GDM1 (cell line): ENCODE measurements around the gene HBQ1.
A peak's percentile ranks its signal among the peaks of the same experiment; 100 is the strongest.
"Not testable (repeated sequence)": the region's sequence is repeated elsewhere in the genome, so short reads cannot be mapped to it uniquely, and the experiment has no call there.

Source experiments
- DNase-seq: peaks from one replicate; lab custom pipeline; 2025; lab: John Stamatoyannopoulos, UW

HBQ1 gene

DNA sequence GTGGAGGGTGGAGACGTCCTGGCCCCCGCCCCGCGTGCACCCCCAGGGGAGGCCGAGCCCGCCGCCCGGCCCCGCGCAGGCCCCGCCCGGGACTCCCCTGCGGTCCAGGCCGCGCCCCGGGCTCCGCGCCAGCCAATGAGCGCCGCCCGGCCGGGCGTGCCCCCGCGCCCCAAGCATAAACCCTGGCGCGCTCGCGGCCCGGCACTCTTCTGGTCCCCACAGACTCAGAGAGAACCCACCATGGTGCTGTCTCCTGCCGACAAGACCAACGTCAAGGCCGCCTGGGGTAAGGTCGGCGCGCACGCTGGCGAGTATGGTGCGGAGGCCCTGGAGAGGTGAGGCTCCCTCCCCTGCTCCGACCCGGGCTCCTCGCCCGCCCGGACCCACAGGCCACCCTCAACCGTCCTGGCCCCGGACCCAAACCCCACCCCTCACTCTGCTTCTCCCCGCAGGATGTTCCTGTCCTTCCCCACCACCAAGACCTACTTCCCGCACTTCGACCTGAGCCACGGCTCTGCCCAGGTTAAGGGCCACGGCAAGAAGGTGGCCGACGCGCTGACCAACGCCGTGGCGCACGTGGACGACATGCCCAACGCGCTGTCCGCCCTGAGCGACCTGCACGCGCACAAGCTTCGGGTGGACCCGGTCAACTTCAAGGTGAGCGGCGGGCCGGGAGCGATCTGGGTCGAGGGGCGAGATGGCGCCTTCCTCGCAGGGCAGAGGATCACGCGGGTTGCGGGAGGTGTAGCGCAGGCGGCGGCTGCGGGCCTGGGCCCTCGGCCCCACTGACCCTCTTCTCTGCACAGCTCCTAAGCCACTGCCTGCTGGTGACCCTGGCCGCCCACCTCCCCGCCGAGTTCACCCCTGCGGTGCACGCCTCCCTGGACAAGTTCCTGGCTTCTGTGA is 3.5 kb upstream of the HBQ1 start, which contains the start of gene HBA1:
TSS of gene HBA1 (plus strand) at position 204 of the 906 bp plus-strand sequence. CDS start at position 241, 37 bp downstream.
- not testable (repeated sequence) for DNase-seq

GRCh38 chr16:177394-177822 is 2.9 kb upstream of the HBQ1 start:
- DNase-seq = no peak

DNA sequence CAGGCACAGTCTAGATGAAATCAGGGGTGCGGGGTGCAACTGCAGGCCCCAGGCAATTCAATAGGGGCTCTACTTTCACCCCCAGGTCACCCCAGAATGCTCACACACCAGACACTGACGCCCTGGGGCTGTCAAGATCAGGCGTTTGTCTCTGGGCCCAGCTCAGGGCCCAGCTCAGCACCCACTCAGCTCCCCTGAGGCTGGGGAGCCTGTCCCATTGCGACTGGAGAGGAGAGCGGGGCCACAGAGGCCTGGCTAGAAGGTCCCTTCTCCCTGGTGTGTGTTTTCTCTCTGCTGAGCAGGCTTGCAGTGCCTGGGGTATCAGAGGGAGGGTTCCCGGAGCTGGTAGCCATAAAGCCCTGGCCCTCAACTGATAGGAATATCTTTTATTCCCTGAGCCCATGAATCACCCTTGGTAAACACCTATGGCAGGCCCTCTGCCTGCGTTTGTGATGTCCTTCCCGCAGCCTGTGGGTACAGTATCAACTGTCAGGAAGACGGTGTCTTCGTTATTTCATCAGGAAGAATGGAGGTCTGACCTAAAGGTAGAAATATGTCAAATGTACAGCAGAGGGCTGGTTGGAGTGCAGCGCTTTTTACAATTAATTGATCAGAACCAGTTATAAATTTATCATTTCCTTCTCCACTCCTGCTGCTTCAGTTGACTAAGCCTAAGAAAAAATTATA is 2.1 kb upstream of the HBQ1 start:
- DNase-seq = no peak

GRCh38 chr16:178668-179015 is 1.6 kb upstream of the HBQ1 start:
- no peak for DNase-seq

DNA sequence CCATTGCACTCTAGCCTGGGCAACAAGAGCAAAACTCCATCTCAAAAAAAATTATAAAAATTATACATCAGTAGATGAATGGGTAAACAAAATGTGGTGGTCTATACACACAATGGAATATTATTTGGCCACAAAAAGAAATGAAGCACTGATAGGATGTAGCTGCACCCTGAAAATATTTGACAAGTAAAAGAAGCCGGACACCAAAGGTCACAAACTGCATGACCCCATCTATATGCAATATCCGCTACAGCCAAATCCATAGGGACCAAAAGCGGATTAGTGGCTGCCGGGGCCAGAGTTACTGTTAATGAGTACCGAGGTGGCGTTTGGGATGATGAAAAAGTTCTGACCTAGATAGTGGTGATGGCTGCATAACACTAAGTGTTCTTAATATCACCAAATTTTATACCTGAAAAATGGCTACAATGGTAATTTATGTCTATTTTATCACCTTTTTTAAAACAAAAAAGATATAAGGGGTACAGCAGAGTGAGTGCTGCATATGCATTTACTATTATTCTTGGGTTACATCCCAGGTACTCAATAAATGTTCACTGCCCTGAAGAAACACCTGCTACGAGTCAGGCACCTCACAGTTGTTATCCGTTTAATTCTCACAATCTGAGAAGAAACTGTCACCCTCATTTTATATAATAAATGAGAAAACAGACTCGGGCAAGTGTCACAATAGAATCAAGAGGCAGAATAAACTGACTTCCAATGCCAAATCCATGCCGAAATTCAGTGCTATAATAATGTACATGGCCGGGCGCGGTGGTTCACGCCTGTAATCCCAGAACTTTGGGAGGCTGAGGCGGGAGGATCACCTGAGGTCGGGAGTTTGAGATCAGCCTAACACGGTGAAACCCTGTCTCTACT is 807 bp upstream of the HBQ1 start:
- no peak for DNase-seq

DNA sequence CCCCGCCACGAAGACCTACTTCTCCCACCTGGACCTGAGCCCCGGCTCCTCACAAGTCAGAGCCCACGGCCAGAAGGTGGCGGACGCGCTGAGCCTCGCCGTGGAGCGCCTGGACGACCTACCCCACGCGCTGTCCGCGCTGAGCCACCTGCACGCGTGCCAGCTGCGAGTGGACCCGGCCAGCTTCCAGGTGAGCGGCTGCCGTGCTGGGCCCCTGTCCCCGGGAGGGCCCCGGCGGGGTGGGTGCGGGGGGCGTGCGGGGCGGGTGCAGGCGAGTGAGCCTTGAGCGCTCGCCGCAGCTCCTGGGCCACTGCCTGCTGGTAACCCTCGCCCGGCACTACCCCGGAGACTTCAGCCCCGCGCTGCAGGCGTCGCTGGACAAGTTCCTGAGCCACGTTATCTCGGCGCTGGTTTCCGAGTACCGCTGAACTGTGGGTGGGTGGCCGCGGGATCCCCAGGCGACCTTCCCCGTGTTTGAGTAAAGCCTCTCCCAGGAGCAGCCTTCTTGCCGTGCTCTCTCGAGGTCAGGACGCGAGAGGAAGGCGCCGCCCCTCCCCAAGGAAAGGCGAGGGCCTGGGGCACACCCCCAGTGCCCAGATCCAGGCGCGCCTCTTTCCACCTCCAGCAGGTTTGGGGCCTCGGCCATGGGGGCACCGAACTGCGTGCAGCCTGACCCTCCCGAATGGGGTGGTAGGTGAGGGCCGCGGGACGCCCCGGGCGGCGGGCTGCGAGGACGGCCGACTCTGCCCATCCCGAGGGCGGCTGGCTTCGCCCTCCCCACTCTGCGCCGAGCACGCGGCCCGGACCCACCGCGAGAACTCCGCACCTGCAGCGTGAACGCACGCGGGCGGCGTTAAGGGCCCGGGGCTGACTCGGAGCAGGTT is 664 bp downstream of the HBQ1 start:
- peak; percentile 54 for DNase-seq

- no peak for DNase-seq
Measured at GRCh38 chr16:181565-182021, 1.3 kb downstream of the HBQ1 start.

- DNase-seq = no peak
Measured at GRCh38 chr16:183005-183404, 2.7 kb downstream of the HBQ1 start.

GRCh38 chr16:185213-185612 is 5.0 kb downstream of the HBQ1 start:
- DNase-seq = no peak

GRCh38 chr16:185691-186090 is 5.4 kb downstream of the HBQ1 start:
- no peak for DNase-seq

- no peak for DNase-seq
Measured at GRCh38 chr16:187330-187729, 7.1 kb downstream of the HBQ1 start.

GRCh38 chr16:188674-189073 is 8.4 kb downstream of the HBQ1 start:
- DNase-seq = no peak

- DNase-seq = no peak
Measured at GRCh38 chr16:189604-190186, 9.4 kb downstream of the HBQ1 start.

DNA sequence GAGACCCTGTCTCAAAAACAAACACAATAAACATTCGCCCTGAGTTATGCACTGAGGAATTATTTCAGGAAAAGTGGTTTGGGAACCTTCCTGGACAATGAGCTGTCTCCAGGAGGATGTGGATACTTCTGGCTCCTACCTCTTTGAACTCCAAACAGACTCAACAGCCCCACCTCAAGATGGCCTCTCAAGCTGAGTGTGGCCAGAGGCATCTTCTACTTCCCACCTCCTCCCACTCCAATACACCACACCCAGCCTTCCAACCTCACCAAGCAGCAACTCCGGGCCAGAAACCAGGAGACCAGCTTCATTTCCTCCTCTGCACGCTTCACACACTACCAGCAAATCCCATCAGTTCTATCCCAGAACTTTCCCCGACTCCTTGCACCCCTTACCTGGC is 11.6 kb downstream of the HBQ1 start:
- no peak for DNase-seq

DNA sequence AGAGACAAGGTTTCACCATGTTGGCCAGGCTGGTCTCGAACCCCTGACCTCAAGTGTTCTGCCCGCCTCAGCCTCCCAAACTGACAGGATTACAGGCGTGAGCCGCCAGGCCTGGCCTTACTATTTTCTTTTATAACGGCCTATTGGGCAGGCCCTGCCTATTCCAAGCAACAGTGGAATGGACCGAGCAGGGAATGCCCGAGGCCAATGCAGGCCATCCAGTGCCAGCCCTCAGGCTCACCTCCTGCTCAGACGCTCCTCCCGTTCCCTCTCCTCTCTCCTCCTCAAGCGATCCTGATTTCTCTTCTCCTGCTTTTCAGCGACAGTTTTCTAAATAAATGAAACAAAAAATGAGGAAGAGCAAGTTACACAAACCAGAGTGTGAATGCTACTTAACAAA is 12.4 kb downstream of the HBQ1 start:
- DNase-seq = no peak

DNA sequence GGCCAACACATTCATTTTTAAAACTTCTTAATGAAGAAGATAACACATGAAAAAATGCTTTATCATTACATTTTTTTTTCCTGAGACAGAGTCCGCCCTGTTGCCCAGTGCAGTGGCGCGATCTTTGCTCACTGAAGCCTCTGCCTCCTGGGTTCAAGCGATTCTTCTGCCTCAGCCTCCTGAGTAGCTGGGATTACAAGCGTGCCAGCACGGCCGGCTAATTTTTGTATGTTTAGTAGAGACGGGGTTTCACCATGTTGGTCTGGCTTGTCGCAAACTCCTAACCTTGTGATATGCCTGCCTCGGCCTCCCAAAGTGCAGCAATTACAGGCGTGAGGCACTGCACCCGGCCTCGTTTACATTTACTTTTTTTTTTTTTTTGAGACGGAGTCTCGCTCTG is 13.2 kb downstream of the HBQ1 start:
- no peak for DNase-seq

GRCh38 chr16:194516-194915 is 14.3 kb downstream of the HBQ1 start:
- no peak for DNase-seq

DNA sequence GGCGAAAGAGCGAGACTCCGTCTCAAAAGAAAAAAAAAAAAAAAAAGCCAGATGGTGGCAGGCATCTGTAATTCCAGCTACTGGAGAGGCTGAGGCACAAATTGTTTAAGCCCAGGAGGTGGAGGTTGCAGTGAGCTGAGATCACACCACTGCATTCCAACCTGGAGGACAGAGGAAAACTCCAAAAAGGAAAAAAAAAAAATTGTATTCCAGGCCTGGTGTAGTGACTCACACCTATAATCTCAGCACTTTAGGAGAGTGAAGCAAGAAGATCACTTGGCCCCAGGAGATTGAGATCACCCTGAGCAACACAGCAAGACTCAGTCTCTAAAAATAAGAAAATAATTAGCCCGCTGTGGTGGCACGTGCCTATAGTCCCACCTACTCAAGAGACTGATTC is 20.1 kb downstream of the HBQ1 start:
- DNase-seq = no peak

GRCh38 chr16:203246-203645 is 23.0 kb downstream of the HBQ1 start:
- DNase-seq = no peak

GRCh38 chr16:204046-204445 is 23.8 kb downstream of the HBQ1 start:
- not testable (repeated sequence) for DNase-seq

GRCh38 chr16:209359-209758 is 29.1 kb downstream of the HBQ1 start:
- not testable (repeated sequence) for DNase-seq
